Measurements from ENCODE around the gene PDX1.
A peak's percentile ranks its signal among the peaks of the same experiment; 100 is the strongest.

PDX1 gene

GRCh38 chr13:27933580-27934328 lies 14.0 kb downstream of the PDX1 start:
- H3K18ac ChIP-seq (ENCODE audit: low read length) = no peak overlapping the region
- H3K4ac ChIP-seq (ENCODE audit: low read length) = no peak overlapping the region
- H4K91ac ChIP-seq (ENCODE audit: low read depth, low read length, poor library complexity) = no peak overlapping the region
- no peak overlapping the region for H4K8ac ChIP-seq (ENCODE audit: low read depth, low read length)
- no peaks in the 10 kb centered on the region for H3K79me1 ChIP-seq (ENCODE audit: low read depth, low read length)
- no peak overlapping the region for H2AK5ac ChIP-seq (ENCODE audit: low read depth, low read length)
- no peaks in the 10 kb centered on the region for H3K9me3 ChIP-seq (replicated peaks in 1 of 2; ENCODE audit: control insufficient read depth in 2 of 2, insufficient read depth in 1 of 2, low read depth in 1 of 2, low read length in 2 of 2)
- no peak overlapping the region for H2BK15ac ChIP-seq (ENCODE audit: low read length)
- H3K4me2 ChIP-seq (ENCODE audit: insufficient read depth, low read length, poor library complexity, severe bottlenecking) = no peak overlapping the region
- H3K14ac ChIP-seq (ENCODE audit: low read length) = no peak overlapping the region
- H3K4me3 ChIP-seq (ENCODE audit: low read length in 2 of 2) = no peak overlapping the region
- no peak overlapping the region for H2BK12ac ChIP-seq (ENCODE audit: low read length)
- H2AFZ ChIP-seq (ENCODE audit: low read length) = no peak overlapping the region
- no peak overlapping the region for H2BK120ac ChIP-seq (ENCODE audit: low read depth, low read length)
- H3K36me3 ChIP-seq (replicated peaks in 1 of 2; ENCODE audit: control insufficient read depth in 2 of 2, insufficient read depth in 2 of 2, low read length in 2 of 2) = no peaks in the 10 kb centered on the region
- H3K23ac ChIP-seq (ENCODE audit: low read depth, low read length, poor library complexity) = no peak overlapping the region
- DNase-seq (ENCODE audit: low spot score) = no peak
- no peak overlapping the region for H3K9ac ChIP-seq (ENCODE audit: low read depth, low read length, poor library complexity)
- no peak overlapping the region for H3K27ac ChIP-seq (replicated peaks; ENCODE audit: low read length)
- peaks cover 12 to 35% (median 30%) of the 10 kb centered on the region in 3 experiments for H3K27me3 ChIP-seq (ENCODE audit: control insufficient read depth in 3 of 3, insufficient read depth in 3 of 3, low read depth in 1 of 3, low read length in 3 of 3)
- H2BK5ac ChIP-seq (ENCODE audit: low read length) = no peak overlapping the region
- H3K4me1 ChIP-seq (ENCODE audit: control insufficient read depth in 2 of 2, insufficient read depth in 1 of 2, low read depth in 1 of 2, low read length in 2 of 2) = no peaks in the 10 kb centered on the region
- WGBS, 2 donors (ENCODE audit: extremely low coverage in 2 of 2, insufficient read length in 2 of 2, insufficient replicate concordance in 1 of 2) = no CpG with 5 or more reads among the region's 2 CpGs

GRCh38 chr13:27942972-27943371 lies 23.2 kb downstream of the PDX1 start:
- Histone ChIP-seq H3K27ac (replicated peaks; ENCODE audit: low read length) (no peak overlapping the region), H4K8ac (ENCODE audit: low read depth, low read length) (no peak overlapping the region), H3K4me1 (ENCODE audit: control insufficient read depth in 2 of 2, insufficient read depth in 1 of 2, low read depth in 1 of 2, low read length in 2 of 2) (no peaks in the 10 kb centered on the region), H3K79me1 (ENCODE audit: low read depth, low read length) (no peaks in the 10 kb centered on the region), H3K27me3 (ENCODE audit: control insufficient read depth in 3 of 3, insufficient read depth in 3 of 3, low read depth in 1 of 3, low read length in 3 of 3) (peaks cover 0 to 15% (median 3%) of the 10 kb centered on the region in 3 experiments), H3K4me3 (ENCODE audit: low read length in 2 of 2) (no peak overlapping the region), H3K4me2 (ENCODE audit: insufficient read depth, low read length, poor library complexity, severe bottlenecking) (no peak overlapping the region), H3K4ac (ENCODE audit: low read length) (no peak overlapping the region), H2BK5ac (ENCODE audit: low read length) (no peak overlapping the region), H3K9me3 (replicated peaks in 1 of 2; ENCODE audit: control insufficient read depth in 2 of 2, insufficient read depth in 1 of 2, low read depth in 1 of 2, low read length in 2 of 2) (peaks cover 0 to 1% of the 10 kb centered on the region in 2 donors), H2BK12ac (ENCODE audit: low read length) (no peak overlapping the region), H3K36me3 (replicated peaks in 1 of 2; ENCODE audit: control insufficient read depth in 2 of 2, insufficient read depth in 2 of 2, low read length in 2 of 2) (no peaks in the 10 kb centered on the region), H3K23ac (ENCODE audit: low read depth, low read length, poor library complexity) (no peak overlapping the region), H2AFZ (ENCODE audit: low read length) (no peak overlapping the region), H2AK5ac (ENCODE audit: low read depth, low read length) (no peak overlapping the region), H3K18ac (ENCODE audit: low read length) (no peak overlapping the region), H3K14ac (ENCODE audit: low read length) (no peak overlapping the region), H4K91ac (ENCODE audit: low read depth, low read length, poor library complexity) (no peak overlapping the region), H2BK120ac (ENCODE audit: low read depth, low read length) (no peak overlapping the region), H2BK15ac (ENCODE audit: low read length) (no peak overlapping the region), H3K9ac (ENCODE audit: low read depth, low read length, poor library complexity) (no peak overlapping the region)
- WGBS, 2 donors (ENCODE audit: extremely low coverage in 2 of 2, insufficient read length in 2 of 2, insufficient replicate concordance in 1 of 2) = no CpG with 5 or more reads among the region's 1 CpG
- no peak for DNase-seq (ENCODE audit: low spot score)

- Histone ChIP-seq H3K23ac (ENCODE audit: low read depth, low read length, poor library complexity) (no peak overlapping the region), H2BK5ac (ENCODE audit: low read length) (no peak overlapping the region), H3K4me1 (ENCODE audit: control insufficient read depth in 2 of 2, insufficient read depth in 1 of 2, low read depth in 1 of 2, low read length in 2 of 2) (no peaks in the 10 kb centered on the region), H3K27me3 (ENCODE audit: control insufficient read depth in 3 of 3, insufficient read depth in 3 of 3, low read depth in 1 of 3, low read length in 3 of 3) (peaks cover 14 to 64% (median 47%) of the 10 kb centered on the region in 3 experiments), H3K4ac (ENCODE audit: low read length) (no peak overlapping the region), H3K4me2 (ENCODE audit: insufficient read depth, low read length, poor library complexity, severe bottlenecking) (peak overlapping the region; percentile 98), H3K14ac (ENCODE audit: low read length) (no peak overlapping the region), H2AK5ac (ENCODE audit: low read depth, low read length) (no peak overlapping the region), H2BK12ac (ENCODE audit: low read length) (no peak overlapping the region), H3K36me3 (replicated peaks in 1 of 2; ENCODE audit: control insufficient read depth in 2 of 2, insufficient read depth in 2 of 2, low read length in 2 of 2) (no peaks in the 10 kb centered on the region), H4K91ac (ENCODE audit: low read depth, low read length, poor library complexity) (no peak overlapping the region), H4K8ac (ENCODE audit: low read depth, low read length) (no peak overlapping the region), H3K27ac (replicated peaks; ENCODE audit: low read length) (no peak overlapping the region), H2BK120ac (ENCODE audit: low read depth, low read length) (no peak overlapping the region), H3K79me1 (ENCODE audit: low read depth, low read length) (no peaks in the 10 kb centered on the region), H2AFZ (ENCODE audit: low read length) (peak overlapping the region; percentile 99), H3K4me3 (ENCODE audit: low read length in 2 of 2) (peak overlapping the region; percentile 35 to 75), H2BK15ac (ENCODE audit: low read length) (no peak overlapping the region), H3K9ac (ENCODE audit: low read depth, low read length, poor library complexity) (no peak overlapping the region), H3K18ac (ENCODE audit: low read length) (peak overlapping the region; percentile 80), H3K9me3 (replicated peaks in 1 of 2; ENCODE audit: control insufficient read depth in 2 of 2, insufficient read depth in 1 of 2, low read depth in 1 of 2, low read length in 2 of 2) (no peaks in the 10 kb centered on the region)
- no CpG with 5 or more reads among the region's 30 CpGs for WGBS, 2 donors (ENCODE audit: extremely low coverage in 2 of 2, insufficient read length in 2 of 2, insufficient replicate concordance in 1 of 2)
- DNase-seq (ENCODE audit: low spot score) = no peak
Measured at GRCh38 chr13:27952876-27953675, 33.3 kb downstream of the PDX1 start.
